CD4-positive, alpha-beta T cell (primary cell): ENCODE data around the gene PCDH17. TPM values are rescaled to one million over a fixed set of nuclear protein-coding genes. Genes with fewer than 3 reads are reported as not detected.

ENCODE experiments used
- ATAC-seq: fragments of 200-7000 bp; cut with Tn5 transposase; one replicate; pipeline ENCODE4 v1.10.0; 2022; ENCODE audit warnings: mild to moderate bottlenecking; ENCODE audit not compliant: poor library complexity
- CTCF ChIA-PET: fragments of 350-600 bp; sonication (Branson Sonifier 250); formaldehyde crosslinking; loops from one replicate; lab custom pipeline; 2021; ENCODE audit warnings: antibody characterized with exemption, inconsistent platforms; lab: Charles Lee
- POLR2A ChIA-PET: fragments of 350-600 bp; sonication (Branson Sonifier 250); formaldehyde crosslinking; loops from one replicate; lab custom pipeline; 2021; ENCODE audit warnings: antibody characterized with exemption, inconsistent platforms; lab: Charles Lee
- DNase-seq, 14 experiments: peaks; one replicate each; pipeline ENCODE4 v3.0.0-alpha.2; 2013 to 2020; ENCODE audit warnings: mixed read lengths in 2 of 14
- H3K27ac ChIP-seq, 2 donors: one replicate each; pipeline versions ENCODE4 v1.5.1 to v1.7.0; 2013; ENCODE audit warnings: low read length in 2 of 2, low read depth in 1 of 2, mild to moderate bottlenecking in 1 of 2
- H3K27me3 ChIP-seq, 2 experiments: 1 replicate in 1 of 2; 2 replicates in 1 of 2; pipeline versions ENCODE4 v1.6.1 to v1.7.0; 2013; ENCODE audit warnings: low read length in 2 of 2, control low read depth in 1 of 2, mild to moderate bottlenecking in 1 of 2, moderate library complexity in 1 of 2; ENCODE audit not compliant: insufficient read depth in 2 of 2, control insufficient read depth in 1 of 2
- H3K36me3 ChIP-seq: one replicate; pipeline ENCODE4 v1.6.1; 2013; ENCODE audit warnings: low read length, control low read depth; ENCODE audit not compliant: insufficient read depth
- H3K4me1 ChIP-seq: one replicate; pipeline ENCODE4 v1.6.1; 2013; ENCODE audit warnings: low read length, control low read depth; ENCODE audit not compliant: insufficient read depth
- H3K4me3 ChIP-seq: one replicate; pipeline ENCODE4 v1.5.1; 2013; ENCODE audit warnings: mild to moderate bottlenecking, low read length, moderate library complexity
- H3K9me3 ChIP-seq, 2 experiments: 1 replicate in 1 of 2; 2 replicates in 1 of 2; pipeline versions ENCODE4 v1.6.1 to v1.7.0; 2013; ENCODE audit warnings: low read length in 2 of 2, mild to moderate bottlenecking in 2 of 2, control low read depth in 1 of 2, moderate library complexity in 1 of 2; ENCODE audit not compliant: control insufficient read depth in 1 of 2, insufficient read depth in 1 of 2
- H3K27ac Mint-ChIP-seq: one replicate; pipeline ENCODE4 v1.8.0; 2020; ENCODE audit warnings: mixed read lengths
- H3K27me3 Mint-ChIP-seq: one replicate; pipeline ENCODE4 v1.8.0; 2021; ENCODE audit warnings: mixed read lengths
- H3K36me3 Mint-ChIP-seq: one replicate; pipeline ENCODE4 v1.8.0; 2021; ENCODE audit warnings: low read depth, mixed read lengths
- H3K4me1 Mint-ChIP-seq: one replicate; pipeline ENCODE4 v1.8.0; 2021; ENCODE audit warnings: low read depth, mixed read lengths
- H3K4me3 Mint-ChIP-seq: one replicate; pipeline ENCODE4 v1.8.0; 2020; ENCODE audit warnings: mild to moderate bottlenecking, mixed read lengths
- H3K9me3 Mint-ChIP-seq: one replicate; pipeline ENCODE4 v1.8.0; 2020; ENCODE audit warnings: mixed read lengths
- intact Hi-C, 2 experiments: fragments of 100-400 bp; cut with DNase I in 1 of 2; cut with micrococcal nuclease in 1 of 2; formaldehyde crosslinking; loops; one replicate each; pipeline versions ENCODE4 v1.15.1 to v1.9.0; 2023 to 2025; cut with DNase I, micrococcal nuclease
- total RNA-seq, 174 experiments: library from RNA in 2 of 174; stranded (reverse) in 2 of 174; gene quantifications; one replicate each; pipeline ENCODE4 v1.2.3 and lab custom pipeline; 2021 to 2026
- TF ChIP-seq, protein P1 (sequence below): fragments of 200-600 bp; IDR thresholded peaks from one replicate; pipeline ENCODE4 v1.8.0; 2022; ENCODE audit warnings: antibody characterized with exemption, mild to moderate bottlenecking

Gene PCDH17
- total RNA-seq, 2 experiments from 2014 or later: 0.05 TPM; not detected in 1

DNA sequence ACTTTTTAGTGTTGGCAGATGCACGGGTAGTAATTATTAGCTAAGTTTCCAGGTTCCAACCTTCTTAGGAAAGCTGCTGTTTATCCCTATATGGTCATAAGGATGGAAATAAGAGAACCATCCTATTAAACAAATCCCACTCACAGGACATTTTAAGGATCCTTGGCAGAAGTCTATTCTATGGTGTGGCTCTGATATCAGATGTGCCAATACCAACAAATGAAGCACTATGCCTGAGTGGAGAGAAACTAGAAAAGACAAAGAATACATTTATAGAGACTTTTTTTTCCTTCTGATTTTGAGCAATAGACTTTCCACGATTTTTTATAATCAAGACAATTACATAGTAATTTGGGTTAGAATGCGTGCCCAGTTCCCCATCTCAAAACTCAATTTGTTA, 12.6 kb downstream of the PCDH17 start:
- Mint-ChIP-seq H3K4me1 (no peaks in the 10 kb centered on the region), H3K36me3 (no peaks in the 10 kb centered on the region), H3K4me3 (no peak overlapping the region), H3K27ac (no peak overlapping the region), H3K9me3 (no peaks in the 10 kb centered on the region), H3K27me3 (no peaks in the 10 kb centered on the region)
- POLR2A ChIA-PET: interaction anchor here (0.6 kb wide), 1 partner anchor 401 kb away, joined by 4 read pairs; no protein-coding TSS in a partner anchor
- Histone ChIP-seq H3K9me3 (no peaks in the 10 kb centered on the region), H3K36me3 (no peaks in the 10 kb centered on the region), H3K4me3 (no peak overlapping the region), H3K27ac (no peak overlapping the region), H3K27me3 (no peaks in the 10 kb centered on the region), H3K4me1 (no peaks in the 10 kb centered on the region)
- DNase-seq (no peak), ATAC-seq (no peak)
- TF ChIP-seq, protein P1, sequence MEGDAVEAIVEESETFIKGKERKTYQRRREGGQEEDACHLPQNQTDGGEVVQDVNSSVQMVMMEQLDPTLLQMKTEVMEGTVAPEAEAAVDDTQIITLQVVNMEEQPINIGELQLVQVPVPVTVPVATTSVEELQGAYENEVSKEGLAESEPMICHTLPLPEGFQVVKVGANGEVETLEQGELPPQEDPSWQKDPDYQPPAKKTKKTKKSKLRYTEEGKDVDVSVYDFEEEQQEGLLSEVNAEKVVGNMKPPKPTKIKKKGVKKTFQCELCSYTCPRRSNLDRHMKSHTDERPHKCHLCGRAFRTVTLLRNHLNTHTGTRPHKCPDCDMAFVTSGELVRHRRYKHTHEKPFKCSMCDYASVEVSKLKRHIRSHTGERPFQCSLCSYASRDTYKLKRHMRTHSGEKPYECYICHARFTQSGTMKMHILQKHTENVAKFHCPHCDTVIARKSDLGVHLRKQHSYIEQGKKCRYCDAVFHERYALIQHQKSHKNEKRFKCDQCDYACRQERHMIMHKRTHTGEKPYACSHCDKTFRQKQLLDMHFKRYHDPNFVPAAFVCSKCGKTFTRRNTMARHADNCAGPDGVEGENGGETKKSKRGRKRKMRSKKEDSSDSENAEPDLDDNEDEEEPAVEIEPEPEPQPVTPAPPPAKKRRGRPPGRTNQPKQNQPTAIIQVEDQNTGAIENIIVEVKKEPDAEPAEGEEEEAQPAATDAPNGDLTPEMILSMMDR: no peak
- intact Hi-C loops: no loop called here
- CTCF ChIA-PET: no interaction called here

DNA sequence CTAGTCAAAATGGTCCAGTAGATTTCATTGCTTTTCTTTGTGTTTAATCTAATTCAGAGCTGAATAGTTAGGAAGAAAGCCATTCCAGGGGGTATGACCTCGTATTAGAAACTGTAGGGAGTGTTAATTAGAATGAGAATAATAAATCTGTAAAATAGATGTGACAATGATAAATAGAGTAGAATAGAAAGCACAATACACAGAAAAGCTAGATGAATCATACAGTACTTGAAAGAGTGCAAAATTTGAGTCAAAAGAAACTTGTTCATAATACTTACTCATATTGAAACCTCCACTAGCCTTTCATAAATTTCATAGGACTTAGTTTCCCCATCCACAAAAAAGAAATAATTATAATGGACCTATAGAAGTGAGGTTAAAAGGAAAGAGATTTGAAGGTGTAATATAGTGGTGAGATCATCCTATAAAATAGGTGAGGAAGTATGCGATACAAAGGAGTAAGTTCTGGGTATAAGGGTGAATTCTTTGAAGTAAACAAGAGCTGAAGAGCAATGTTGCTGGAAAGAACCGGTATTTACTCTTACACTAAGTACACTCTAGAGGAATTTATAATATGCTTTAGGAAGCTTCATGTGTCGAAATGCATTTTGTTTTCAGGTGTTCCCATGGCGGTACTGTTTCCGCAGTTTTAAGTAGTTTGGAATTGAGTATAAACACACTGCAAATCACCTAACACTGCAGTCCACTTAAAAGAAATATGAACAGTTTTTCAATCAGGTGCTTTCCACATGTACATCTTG, 21.9 kb downstream of the PCDH17 start:
- DNase-seq: no peak
- H3K27ac Mint-ChIP-seq: no peak overlapping the region
- Histone ChIP-seq H3K36me3 (no peaks in the 10 kb centered on the region), H3K27me3 (no peaks in the 10 kb centered on the region), H3K4me1 (no peaks in the 10 kb centered on the region), H3K9me3 (peaks cover 0 to 5% of the 10 kb centered on the region in 2 experiments), H3K27ac (no peak overlapping the region), H3K4me3 (no peak overlapping the region)
- H3K4me1 Mint-ChIP-seq: no peaks in the 10 kb centered on the region
- ChIA-PET CTCF (no interaction called here), POLR2A (no interaction called here)
- no peaks in the 10 kb centered on the region for H3K36me3 Mint-ChIP-seq
- H3K9me3 Mint-ChIP-seq: no peaks in the 10 kb centered on the region
- no peak for ATAC-seq
- intact Hi-C loops: no loop called here
- TF ChIP-seq, protein P1: no peak
- no peak overlapping the region for H3K4me3 Mint-ChIP-seq
- no peaks in the 10 kb centered on the region for H3K27me3 Mint-ChIP-seq

DNA sequence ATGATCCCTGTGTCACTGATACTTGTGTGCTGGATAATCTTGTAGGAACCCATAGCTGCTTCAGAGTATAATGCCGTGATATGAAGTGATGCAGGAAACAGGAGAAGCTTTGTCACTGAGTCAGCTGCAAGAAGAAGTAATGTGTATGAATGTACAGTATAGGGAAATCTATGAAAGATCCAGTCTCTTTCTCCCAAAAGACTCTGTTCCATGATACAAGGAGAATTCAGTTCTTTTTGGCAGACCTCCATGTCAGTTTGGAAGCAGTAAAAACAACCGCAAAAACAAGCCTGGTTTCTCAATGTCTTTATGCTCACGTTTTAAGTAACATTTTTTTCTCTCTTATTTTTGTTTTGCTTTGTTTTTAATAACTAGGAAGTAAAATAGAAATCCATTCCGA, 33.9 kb downstream of the PCDH17 start:
- Mint-ChIP-seq H3K27me3 (no peaks in the 10 kb centered on the region), H3K9me3 (peaks cover 4% of the 10 kb centered on the region), H3K36me3 (no peaks in the 10 kb centered on the region), H3K27ac (no peak overlapping the region), H3K4me1 (no peaks in the 10 kb centered on the region), H3K4me3 (no peak overlapping the region)
- ChIA-PET CTCF (no interaction called here), POLR2A (no interaction called here)
- Histone ChIP-seq H3K27me3 (no peaks in the 10 kb centered on the region), H3K4me1 (no peaks in the 10 kb centered on the region), H3K9me3 (peaks cover 0 to 4% of the 10 kb centered on the region in 2 experiments), H3K4me3 (no peak overlapping the region), H3K36me3 (no peaks in the 10 kb centered on the region), H3K27ac (no peak overlapping the region)
- no peak for ATAC-seq
- no peak for DNase-seq
- intact Hi-C loops: no loop called here
- TF ChIP-seq, protein P1: no peak
